Activated naive CD4-positive, alpha-beta T cell treated with anti-CD3 and anti-CD28 coated beads, Interleukin-2, amount 50 U/mL, for 72 hours (primary cell): ENCODE measurements around the gene STARD13. TPM values are rescaled to one million over a fixed set of nuclear protein-coding genes. Genes with fewer than 3 reads are reported as not detected.

Experiments
- ATAC-seq, 2 donors: fragments of 150-1000 bp; cut with Tn5 transposase; 2 replicates each; pipeline ENCODE4 v1.10.0; 2021; ENCODE audit warnings: mild to moderate bottlenecking in 2 of 2, moderate library complexity in 2 of 2
- DNase-seq, 2 donors: peaks; one replicate each; pipeline ENCODE4 v3.0.0; 2021 to 2022; ENCODE audit warnings: low spot score in 2 of 2
- H3K27ac Mint-ChIP-seq, 2 donors: one replicate each; pipeline ENCODE4 v1.8.0; 2022; ENCODE audit warnings: mild to moderate bottlenecking in 2 of 2, mixed read lengths in 2 of 2
- H3K36me3 Mint-ChIP-seq, 2 donors: one replicate each; pipeline ENCODE4 v1.8.0; 2022; ENCODE audit warnings: mixed read lengths in 2 of 2
- H3K9me3 Mint-ChIP-seq, 2 donors: one replicate each; pipeline ENCODE4 v1.8.0; 2022; ENCODE audit warnings: mixed read lengths in 2 of 2
- total RNA-seq, 2 donors: library from RNA; stranded (reverse); gene quantifications; one replicate each; pipeline ENCODE4 v1.2.3, GENCODE V29; 2022

Gene STARD13
- total RNA-seq, 2 donors from 2014 or later, result 0.50 to 1.3 TPM

DNA sequence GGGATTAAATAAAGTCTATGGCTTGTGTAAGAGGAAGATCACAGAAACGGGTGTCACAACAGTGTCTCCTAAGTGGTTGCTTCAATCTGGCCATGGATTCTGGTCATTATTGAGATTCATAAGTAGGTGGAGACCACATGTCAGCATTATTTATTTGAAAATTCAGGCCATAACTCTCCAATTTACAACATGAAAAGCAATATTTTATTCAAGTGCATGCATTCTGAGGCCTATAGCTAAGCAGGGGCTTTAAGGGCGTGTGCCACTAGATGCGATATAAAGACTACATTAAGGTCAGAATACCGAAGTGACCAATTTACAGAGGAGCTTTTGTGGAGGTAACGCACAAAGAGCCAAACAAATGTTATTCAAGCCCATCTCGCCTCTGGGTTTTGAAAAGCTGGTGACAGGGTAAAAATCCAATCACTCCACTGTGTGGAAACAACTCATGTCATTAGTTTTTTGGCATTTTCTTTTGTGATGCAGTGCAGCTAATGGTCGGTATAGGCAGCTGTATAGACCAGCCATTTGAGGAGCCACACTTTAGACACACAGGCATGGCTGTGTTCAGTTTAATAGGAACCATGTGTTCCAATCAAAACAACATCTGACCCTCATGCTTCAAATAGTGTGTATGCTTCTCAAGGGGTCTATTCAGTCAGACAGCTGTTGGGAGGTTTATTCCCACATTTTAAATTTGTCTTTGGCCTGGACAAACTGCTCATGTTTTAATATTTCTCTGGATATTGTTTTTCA lies 145.6 kb downstream of the STARD13 start:
- DNase-seq, result no peak
- Mint-ChIP-seq H3K27ac (no peak overlapping the region), H3K9me3 (peaks cover 6 to 16% of the 10 kb centered on the region in 2 donors), H3K36me3 (peaks cover 0 to 17% of the 10 kb centered on the region in 2 donors)
- ATAC-seq, result no peak

DNA sequence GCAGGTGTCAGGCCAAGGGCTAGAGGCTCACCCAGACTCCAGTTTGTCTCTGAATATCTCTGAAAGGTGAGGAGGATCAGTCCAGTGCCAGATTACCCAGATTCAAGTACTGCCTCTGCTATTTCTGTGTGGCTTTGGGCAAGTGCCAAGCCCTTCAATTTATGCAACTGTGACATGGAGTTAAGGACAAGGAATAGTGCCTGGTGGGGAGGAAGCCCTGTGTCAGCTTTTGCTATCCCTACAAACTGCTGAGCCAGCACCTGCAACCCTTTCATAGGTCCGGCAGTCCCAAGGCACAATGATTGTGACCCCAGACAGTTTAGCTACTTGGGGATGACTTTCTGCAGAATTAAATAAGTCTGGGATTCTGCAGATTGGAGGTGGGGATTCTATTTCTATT lies 146.4 kb downstream of the STARD13 start:
- peaks cover 6 to 14% of the 10 kb centered on the region in 2 donors for H3K9me3 Mint-ChIP-seq

DNA sequence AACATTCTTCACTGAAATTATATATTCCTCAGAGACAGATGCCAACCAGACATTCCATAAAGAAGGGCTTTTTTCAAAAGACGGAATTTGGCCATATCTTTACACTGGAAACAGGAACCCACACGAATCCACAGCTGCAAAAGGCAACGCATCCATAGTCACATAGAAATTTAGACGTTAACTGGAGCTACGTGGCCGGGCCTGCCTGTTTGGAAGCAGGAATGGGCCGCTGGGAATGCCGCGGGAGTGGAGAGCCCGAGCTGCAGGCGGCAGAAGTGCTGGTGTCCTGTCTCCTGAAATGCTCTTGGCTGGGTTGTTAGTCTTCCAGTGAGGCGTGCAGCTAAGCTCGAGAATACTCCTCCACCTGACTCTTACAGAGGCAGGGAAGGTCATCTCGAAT lies 147.1 kb downstream of the STARD13 start:
- peaks cover 6 to 10% of the 10 kb centered on the region in 2 donors for H3K9me3 Mint-ChIP-seq
- no peak for ATAC-seq
- no peak overlapping the region for H3K27ac Mint-ChIP-seq

More for the DNA sequence above, 146.4 kb downstream of the STARD13 start:
- DNase-seq (no peak), ATAC-seq (no peak)
- peaks cover 0 to 9% of the 10 kb centered on the region in 2 donors for H3K36me3 Mint-ChIP-seq
- no peak overlapping the region for H3K27ac Mint-ChIP-seq

DNA sequence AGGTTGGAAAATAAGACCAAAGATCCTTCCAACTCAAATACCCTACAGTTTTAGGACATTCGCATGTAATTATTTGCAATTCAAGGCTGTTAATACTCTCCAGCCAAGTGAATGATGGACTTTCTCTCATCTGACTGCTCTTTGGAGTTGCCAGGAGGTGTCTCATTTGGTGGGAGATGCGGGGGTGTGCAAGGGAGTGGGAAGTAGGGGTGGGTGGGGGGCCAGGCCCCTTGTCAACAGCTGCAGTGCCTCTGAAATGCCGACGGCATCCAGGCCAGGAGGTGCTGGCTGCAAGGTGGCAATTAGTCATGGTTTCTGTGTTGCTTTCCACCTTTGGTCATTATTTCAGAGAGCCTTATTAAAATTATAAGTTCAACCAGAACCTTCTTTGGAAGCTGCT lies 147.8 kb downstream of the STARD13 start:
- no peak overlapping the region for H3K27ac Mint-ChIP-seq
- H3K9me3 Mint-ChIP-seq, result peaks cover 6 to 13% of the 10 kb centered on the region in 2 donors
- no peak for DNase-seq
- peaks cover 0 to 5% of the 10 kb centered on the region in 2 donors for H3K36me3 Mint-ChIP-seq
- ATAC-seq, result no peak

More for the DNA sequence above, 147.1 kb downstream of the STARD13 start:
- no peak for DNase-seq
- H3K36me3 Mint-ChIP-seq, result peaks cover 0 to 5% of the 10 kb centered on the region in 2 donors

DNA sequence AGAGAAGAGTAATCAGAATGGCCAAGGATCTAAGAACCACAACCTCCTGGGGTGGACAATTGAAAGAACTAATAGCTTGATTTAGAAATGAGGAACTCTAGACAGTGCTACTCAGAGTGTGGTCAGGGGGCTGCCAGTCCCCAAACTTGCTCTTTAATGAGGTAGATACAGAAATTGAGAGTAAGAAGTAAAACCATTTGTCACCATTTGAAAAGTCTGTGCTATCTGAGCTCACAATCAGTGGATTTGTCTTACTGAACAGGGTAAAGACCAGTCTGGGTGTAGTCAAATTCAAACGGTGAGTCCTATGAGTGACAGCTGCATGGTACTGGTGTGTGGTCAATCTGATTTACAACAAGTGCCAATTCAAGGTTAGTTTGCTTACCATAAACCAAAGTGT lies 150.5 kb downstream of the STARD13 start:
- Mint-ChIP-seq H3K9me3 (peaks cover 6 to 22% of the 10 kb centered on the region in 2 donors), H3K27ac (no peak overlapping the region), H3K36me3 (peaks cover 0 to 14% of the 10 kb centered on the region in 2 donors)
- no peak for DNase-seq
- no peak for ATAC-seq

DNA sequence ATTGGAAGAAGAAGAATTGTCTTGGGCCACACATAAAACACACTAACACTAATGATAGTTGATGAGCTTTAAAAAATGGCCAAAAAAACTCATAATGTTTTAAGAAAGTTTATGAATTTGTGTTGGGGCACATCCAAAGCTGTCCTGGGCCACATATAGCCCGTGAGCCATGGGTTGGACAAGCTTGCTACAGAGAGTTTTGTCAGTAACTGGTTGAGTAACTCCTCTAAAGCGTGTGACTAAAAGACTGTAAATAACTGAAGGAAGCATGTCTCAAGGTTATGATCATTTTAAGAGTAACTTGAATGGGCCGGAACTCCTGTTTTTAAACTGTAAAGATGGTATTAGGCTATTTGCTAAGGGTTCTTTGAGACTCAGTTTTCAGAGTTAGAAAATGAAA lies 151.3 kb downstream of the STARD13 start:
- Mint-ChIP-seq H3K27ac (no peak overlapping the region), H3K9me3 (peaks cover 6 to 22% of the 10 kb centered on the region in 2 donors), H3K36me3 (peaks cover 0 to 14% of the 10 kb centered on the region in 2 donors)
- no peak for DNase-seq
- ATAC-seq, result no peak

DNA sequence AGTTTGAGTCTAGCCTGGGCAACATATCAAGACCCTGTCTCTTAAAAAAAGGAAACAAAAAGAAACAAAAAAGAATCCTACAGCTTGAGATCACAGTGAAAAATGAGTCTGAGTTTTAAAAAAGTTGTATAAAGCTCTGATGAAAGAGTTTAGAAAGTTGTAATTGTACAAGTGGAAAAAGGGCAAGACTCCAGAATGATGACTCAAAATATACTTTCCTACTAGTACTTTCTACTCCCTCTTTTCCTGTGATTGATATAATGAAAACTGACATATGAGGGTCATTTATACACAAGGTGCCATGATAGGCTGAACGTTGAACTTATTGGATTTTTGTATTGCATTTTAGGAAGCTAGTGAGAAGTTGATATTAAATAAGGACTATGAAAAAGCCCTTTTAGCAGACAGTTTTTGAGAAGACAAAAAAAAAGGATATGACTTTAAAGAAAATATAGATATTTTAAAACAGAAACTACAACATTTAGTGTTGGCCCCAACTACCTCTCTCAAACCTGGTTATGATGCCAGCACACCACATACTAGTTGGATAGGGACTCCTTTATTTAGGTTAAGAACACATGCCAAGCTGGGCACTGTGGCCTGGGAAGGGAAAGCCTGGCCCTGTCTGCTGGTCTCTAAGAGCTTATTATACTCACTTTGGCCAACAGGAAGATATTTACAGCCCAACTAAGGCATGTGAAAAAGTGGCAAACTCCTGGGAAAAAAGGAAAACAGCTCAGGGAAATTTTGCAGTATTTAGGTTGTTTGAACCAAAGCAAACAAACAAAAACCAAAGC lies 152.7 kb downstream of the STARD13 start:
- ATAC-seq, result peak in 1 of 2 donors; percentile 71
- peaks cover 0 to 14% of the 10 kb centered on the region in 2 donors for H3K36me3 Mint-ChIP-seq

DNA sequence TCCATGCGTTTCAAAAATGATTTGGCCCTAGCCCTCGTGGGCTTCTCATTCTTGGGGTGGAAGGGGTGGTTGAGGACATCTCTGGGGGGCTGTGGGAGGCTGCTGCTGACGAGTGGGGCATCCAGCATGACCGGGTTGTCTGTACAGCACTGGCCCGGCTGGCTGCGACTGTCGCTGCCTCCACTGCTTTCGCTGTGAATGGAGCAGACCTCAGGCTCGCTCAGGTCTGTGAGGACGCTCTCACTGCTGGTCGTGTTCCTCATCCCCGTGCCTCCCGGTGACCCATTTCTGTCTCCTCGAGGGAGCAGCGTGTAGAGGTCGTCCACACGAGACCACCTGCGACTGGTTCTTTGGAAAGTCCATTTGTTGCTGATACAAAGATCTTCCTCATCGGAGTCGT lies 155.7 kb downstream of the STARD13 start:
- Mint-ChIP-seq H3K27ac (no peak overlapping the region), H3K36me3 (peaks cover 0 to 10% of the 10 kb centered on the region in 2 donors), H3K9me3 (peaks cover 0 to 14% of the 10 kb centered on the region in 2 donors)
- no peak for DNase-seq
- ATAC-seq, result no peak

More for the DNA sequence above, 152.7 kb downstream of the STARD13 start:
- H3K9me3 Mint-ChIP-seq, result peaks cover 6 to 22% of the 10 kb centered on the region in 2 donors
- H3K27ac Mint-ChIP-seq, result peak overlapping the region in 1 of 2 donors; percentile 19
- DNase-seq, result no peak

DNA sequence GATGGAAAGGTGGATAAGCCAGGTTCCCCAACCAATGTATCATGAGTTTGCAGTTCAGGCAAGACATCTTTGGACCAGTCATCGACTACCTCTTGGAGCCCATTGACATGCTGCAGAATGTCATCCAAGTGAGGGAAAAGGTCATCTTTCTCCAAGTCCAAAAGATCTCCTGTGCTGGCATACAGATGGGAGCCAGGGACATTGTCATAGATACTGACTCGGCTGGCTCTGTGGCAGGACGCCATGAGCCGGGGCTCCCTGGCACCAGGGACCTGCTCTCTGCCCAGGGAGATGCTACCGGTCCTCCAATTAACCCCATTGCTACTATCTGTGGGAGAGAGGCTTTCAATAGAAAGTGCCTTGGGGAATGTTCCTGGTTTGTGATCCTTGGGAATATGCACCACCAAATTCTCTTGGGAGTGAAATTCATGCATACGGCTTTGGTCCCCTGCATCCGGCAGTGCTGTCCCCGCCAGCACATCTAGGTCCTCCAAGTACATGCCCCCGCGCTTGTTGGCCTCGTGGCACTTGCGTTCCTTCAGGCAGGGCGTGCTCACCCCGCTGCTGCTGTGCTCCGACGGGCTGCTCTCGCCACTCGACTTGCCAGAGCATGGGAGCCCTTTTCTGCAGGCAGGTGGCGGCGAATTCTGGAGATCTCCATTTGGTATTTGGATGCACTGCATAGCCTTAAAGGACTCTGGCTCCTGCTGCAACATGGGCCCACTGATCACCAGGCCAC lies 156.3 kb downstream of the STARD13 start:
- DNase-seq (no peak), ATAC-seq (no peak)
- peaks cover 0 to 10% of the 10 kb centered on the region in 2 donors for H3K36me3 Mint-ChIP-seq
- H3K9me3 Mint-ChIP-seq, result peaks cover 0 to 12% of the 10 kb centered on the region in 2 donors
- no peak overlapping the region for H3K27ac Mint-ChIP-seq

DNA sequence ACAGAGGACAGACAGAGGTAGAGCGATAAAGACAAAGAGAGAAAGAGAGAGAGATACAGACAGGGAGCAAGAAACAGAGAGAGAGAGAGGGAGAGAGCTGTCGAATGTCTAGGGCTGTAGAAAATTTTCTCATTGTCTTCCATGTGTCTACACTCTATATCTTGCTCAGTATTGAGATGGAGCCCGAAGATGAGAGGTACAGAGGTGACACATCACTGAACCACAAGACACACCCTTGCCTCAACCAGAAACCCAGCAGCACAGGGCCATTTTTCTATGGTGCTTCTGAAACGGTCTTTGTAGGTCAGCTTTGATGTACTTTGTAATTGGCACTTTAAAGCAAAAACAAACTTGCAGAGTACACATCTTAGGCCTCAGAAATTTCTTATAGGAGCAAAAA lies 157.4 kb downstream of the STARD13 start:
- DNase-seq (no peak), ATAC-seq (no peak)
- Mint-ChIP-seq H3K9me3 (peaks cover 0 to 12% of the 10 kb centered on the region in 2 donors), H3K36me3 (peaks cover 0 to 10% of the 10 kb centered on the region in 2 donors), H3K27ac (no peak overlapping the region)

DNA sequence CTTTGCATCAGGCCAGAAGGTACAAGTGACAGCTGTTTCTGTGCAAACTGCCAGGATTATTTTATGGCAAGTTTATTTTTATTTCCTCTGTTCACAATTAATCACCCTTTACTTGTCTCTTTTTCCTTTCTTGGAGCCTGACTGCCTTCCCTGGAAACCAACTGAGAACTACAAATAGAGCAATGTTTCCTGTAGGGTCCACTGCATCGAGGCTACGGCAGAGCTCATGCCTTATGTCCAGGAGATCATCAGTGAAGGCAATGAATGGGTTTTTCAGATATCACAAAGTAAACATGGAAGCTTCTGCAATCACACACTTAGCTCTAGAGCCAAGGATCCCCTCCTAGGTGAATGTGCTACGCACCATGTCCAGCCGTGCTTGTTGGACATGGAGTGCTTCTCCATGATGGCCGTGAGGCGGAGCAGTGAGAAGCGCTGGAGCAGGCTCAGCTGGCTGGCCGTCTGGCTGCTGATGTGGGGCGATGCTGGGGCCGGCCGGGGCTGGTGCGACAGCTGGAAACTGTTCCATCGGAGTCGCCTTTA lies 158.5 kb downstream of the STARD13 start:
- ATAC-seq, result no peak
- no peak overlapping the region for H3K27ac Mint-ChIP-seq
- H3K9me3 Mint-ChIP-seq, result peaks cover 0 to 4% of the 10 kb centered on the region in 2 donors
- H3K36me3 Mint-ChIP-seq, result peaks cover 0 to 3% of the 10 kb centered on the region in 2 donors
- no peak for DNase-seq

DNA sequence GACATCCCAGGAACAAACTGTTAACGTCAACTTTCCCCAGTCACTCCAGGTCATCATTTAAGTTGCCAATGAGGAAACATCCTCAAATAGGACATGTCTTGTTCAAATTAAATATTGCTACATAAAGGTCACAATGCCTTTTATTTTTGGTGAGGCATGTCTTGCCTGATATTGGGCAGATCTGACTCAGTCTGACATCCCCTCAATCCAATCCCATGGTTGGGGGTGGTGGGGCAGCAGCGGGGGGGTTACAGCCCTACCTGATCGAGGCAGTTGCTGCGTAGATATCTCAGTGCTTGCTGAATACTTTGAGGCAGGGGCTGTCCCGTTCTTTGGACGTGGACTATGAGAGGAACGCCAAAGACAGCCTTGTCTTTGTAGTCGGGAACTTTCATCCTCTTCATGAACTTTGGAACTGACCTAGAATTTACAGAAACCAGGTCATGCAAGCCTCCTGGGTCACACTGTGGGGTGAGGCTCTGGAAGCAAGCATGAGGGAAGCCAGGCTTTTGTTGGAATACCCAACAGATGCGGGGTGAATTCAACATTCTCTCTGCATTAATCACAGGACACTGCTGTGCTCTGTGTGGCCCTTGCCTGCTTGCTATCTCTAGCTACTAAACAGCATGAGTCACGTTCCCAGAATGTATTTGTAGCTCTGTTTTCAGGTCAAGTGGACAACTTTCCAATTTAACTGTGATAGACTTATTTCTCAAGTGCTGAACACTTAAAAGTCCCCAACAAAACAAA lies 159.6 kb downstream of the STARD13 start:
- Mint-ChIP-seq H3K36me3 (no peaks in the 10 kb centered on the region), H3K27ac (no peak overlapping the region), H3K9me3 (no peaks in the 10 kb centered on the region)
- no peak for ATAC-seq
- no peak for DNase-seq

DNA sequence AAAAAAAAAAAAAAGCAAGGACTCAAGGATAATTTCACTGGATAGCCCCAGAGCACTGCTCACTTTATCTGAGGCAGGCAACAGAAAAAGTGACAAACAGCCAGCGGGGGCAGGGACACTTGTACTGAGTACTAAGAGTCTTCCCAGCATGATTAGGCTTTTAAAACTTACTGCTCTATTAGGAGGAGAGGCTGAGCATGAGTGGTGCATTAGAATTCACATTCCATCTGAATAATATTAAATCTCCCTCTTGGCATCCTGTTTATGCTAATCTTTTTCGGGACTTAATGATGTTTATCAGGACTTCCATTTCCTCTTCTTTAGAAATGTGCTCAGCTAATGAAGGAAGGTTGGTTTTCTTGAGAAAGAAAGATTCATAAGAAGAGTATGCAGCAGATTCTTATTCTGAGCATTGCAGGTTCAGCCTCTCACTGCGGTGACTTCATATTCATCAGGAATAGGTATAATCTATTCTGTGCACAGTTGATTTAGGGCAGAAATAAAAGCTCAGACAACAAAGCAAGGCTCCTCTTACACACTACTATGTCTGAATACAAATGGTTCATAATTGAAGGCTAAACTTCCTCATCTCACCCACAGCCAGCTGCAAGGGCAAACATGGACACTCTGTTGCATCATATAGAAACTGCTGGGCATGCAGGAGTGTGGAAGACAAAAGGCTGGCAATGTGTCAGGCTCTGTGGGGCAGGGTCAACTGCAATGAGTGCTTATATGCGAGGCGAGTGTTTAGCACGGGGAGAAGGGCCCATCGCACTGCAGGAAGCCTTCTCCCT lies 162.3 kb downstream of the STARD13 start:
- DNase-seq (no peak), ATAC-seq (no peak)
- no peak overlapping the region for H3K27ac Mint-ChIP-seq

DNA sequence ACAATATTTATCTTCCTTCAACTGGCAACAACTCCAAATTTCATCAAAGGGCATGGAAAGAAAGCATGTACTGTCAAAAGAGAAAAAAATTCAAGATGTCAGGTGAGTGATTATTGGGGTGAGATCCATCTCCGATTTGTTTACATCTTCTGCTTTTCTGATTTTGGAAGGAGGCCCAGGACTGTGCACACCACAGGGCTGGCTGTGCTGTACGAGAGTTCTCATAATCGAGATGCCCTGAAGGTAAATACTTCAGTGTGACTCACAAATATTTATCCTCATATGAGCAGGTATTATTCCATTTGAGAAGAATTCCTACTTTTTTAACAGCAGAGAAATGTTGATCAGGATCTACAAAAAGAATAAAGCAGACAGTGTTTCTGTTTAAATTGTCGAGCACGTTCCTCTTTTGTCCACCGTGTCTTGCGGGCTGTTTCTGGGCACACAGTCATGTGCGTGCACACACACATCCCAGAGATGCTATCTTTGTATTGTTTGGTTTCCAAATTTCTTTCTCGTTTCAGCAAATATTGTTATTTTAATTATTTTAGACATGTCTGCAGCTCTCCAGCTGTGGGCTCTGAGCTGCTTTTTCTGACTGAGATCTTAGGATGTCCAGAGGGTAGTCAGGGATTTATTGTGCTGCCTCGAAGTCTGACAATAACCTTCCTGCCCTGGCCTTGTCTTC lies 165.6 kb downstream of the STARD13 start:
- no peak overlapping the region for H3K27ac Mint-ChIP-seq

More for the DNA sequence above, 162.3 kb downstream of the STARD13 start:
- Mint-ChIP-seq H3K9me3 (no peaks in the 10 kb centered on the region), H3K36me3 (no peaks in the 10 kb centered on the region)

More for the DNA sequence above, 165.6 kb downstream of the STARD13 start:
- H3K9me3 Mint-ChIP-seq, result no peaks in the 10 kb centered on the region
- no peak for ATAC-seq
- no peak for DNase-seq
- H3K36me3 Mint-ChIP-seq, result no peaks in the 10 kb centered on the region
